ENCODE measurements around the gene GALNT14.

GRCh38 chr2:30865892-30866681 lies 272.2 kb downstream of the GALNT14 start:
- TF ChIP-seq CTCF (conservative IDR thresholded peaks at IDR 0.05 in 1 of 2, IDR thresholded peaks at IDR 0.05 in 1 of 2; ENCODE audit: extremely low read depth in 1 of 2, insufficient read depth in 1 of 2, low read depth in 1 of 2, low read length in 2 of 2) (no peak), EZH2 (IDR thresholded peaks at IDR 0.05; ENCODE audit: borderline replicate concordance, low read length) (no peak)
